Measurements from ENCODE around the gene CLRN3. TPM values are rescaled to one million over a fixed set of nuclear protein-coding genes. Genes with fewer than 3 reads are reported as not detected.
A peak's percentile ranks its signal among the peaks of the same experiment; 100 is the strongest.

The CLRN3 gene
- total RNA-seq, 2 experiments from 2014 or later, result not detected

DNA sequence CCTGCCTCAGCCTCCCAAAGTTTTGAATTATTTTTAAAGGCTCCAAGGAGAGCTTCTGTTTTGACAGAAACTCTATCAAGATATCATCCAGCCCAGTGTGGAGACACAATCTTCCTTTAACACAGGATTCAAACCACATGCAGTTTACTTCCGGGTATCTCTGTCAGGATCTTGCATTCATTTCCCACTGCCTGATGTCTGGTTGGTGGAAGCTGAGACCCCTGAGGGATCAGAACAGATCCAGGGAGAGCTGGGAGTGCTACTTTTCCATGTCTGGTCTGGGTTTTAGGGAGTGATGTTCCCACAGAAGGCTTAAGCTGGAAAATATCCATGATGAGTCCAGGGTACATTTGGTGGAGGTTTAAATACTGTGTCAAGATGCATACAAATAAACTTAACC, 30.9 kb upstream of the CLRN3 start:
- DNase-seq (no peak), ATAC-seq (ENCODE audit: low read depth) (no peak)
- POLR2A ChIA-PET, result no interaction called here
- Mint-ChIP-seq H3K27me3 (no peaks in the 10 kb centered on the region), H3K36me3 (no peaks in the 10 kb centered on the region), H3K4me1 (peaks cover 11% of the 10 kb centered on the region), H3K4me3 (no peak overlapping the region), H3K27ac (no peak overlapping the region), H3K9me3 (no peaks in the 10 kb centered on the region)

DNA sequence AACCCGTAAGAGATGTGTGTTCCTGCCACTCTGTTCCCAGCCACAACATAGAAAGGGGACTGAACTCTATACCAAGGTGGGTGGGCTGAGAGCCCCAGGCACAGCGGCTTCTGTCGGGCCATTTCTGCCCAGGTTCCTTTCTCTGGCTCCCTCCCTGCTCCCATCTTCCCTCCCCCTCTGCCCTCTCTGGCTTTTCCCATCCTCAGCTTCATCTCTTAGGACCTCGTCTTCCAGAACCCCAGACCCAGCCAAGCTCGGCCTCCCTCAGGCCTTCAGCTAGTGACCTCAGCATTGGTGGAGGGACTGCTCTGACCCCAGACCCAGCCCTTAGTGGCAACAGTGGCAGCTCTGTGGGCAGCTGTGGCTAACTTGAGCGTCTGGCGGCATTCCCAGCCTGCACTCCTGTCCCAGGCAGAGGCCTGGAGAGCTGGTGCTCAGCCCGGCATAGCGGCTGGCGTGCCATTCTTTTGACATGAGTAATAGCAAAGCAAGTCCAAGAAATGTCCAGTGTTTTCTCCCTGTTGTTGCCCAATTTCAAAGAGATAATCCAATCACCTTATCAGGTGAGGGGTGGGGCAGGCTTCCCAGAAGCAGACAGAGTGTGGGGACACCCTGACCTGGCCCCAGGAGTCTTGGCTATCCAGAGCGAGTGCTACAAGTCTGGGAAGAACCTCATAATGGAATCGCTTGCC, 30.1 kb upstream of the CLRN3 start:
- H3K9me3 Mint-ChIP-seq, result no peaks in the 10 kb centered on the region
- ATAC-seq (ENCODE audit: low read depth) (no peak), DNase-seq (no peak)
- H3K4me3 Mint-ChIP-seq, result no peak overlapping the region
- no peaks in the 10 kb centered on the region for H3K36me3 Mint-ChIP-seq
- no peak overlapping the region for H3K27ac Mint-ChIP-seq
- POLR2A ChIA-PET, result no interaction called here
- H3K27me3 Mint-ChIP-seq, result no peaks in the 10 kb centered on the region
- peaks cover 11% of the 10 kb centered on the region for H3K4me1 Mint-ChIP-seq

DNA sequence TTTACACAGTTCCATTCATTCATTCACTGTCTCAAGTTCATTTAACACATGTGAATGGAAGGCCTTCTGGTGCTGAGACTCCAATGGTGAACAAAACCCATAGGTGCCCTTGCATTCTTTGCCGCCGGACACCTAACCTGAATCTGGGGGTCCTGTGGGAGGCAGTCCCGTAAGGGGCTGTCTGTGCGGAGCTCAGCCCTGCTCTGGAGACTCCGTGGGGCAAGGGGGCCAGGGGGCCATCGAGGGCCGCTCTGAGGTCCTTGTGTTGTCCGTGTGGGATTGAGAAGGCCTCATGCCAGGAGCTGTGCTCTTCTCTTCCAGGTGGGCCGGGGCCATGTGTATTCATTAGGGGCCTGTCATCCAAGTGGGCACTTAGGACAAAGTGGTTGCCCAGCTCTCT, 29.5 kb upstream of the CLRN3 start:
- Mint-ChIP-seq H3K4me1 (peaks cover 11% of the 10 kb centered on the region), H3K9me3 (no peaks in the 10 kb centered on the region), H3K36me3 (no peaks in the 10 kb centered on the region), H3K27me3 (no peaks in the 10 kb centered on the region), H3K27ac (no peak overlapping the region), H3K4me3 (no peak overlapping the region)
- POLR2A ChIA-PET, result no interaction called here
- ATAC-seq (ENCODE audit: low read depth) (no peak), DNase-seq (no peak)

DNA sequence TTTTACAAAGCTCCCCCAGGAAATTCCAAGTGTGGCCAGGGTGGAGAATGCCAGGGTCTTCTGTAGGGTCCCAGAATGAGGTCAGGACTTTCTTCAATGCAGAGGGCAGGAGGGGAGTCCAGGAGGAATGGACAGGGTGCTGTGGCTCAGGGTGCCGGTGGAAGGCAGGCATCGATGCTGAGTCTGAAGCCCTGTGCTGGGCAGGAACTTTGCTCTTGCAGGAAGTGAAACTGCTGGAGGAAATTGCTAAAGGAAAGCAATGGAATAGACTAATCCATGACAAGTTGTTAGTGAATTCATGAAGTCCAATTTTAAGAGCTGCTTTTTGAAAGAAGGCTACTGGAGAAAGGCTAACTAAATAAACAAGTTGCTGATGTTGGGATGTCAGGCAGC, 29.0 kb upstream of the CLRN3 start:
- H3K27me3 Mint-ChIP-seq, result no peaks in the 10 kb centered on the region
- no peak for ATAC-seq (ENCODE audit: low read depth)
- no peaks in the 10 kb centered on the region for H3K36me3 Mint-ChIP-seq
- no peak overlapping the region for H3K4me3 Mint-ChIP-seq
- no peaks in the 10 kb centered on the region for H3K9me3 Mint-ChIP-seq
- POLR2A ChIA-PET, result no interaction called here
- H3K4me1 Mint-ChIP-seq, result peaks cover 11% of the 10 kb centered on the region
- H3K27ac Mint-ChIP-seq, result no peak overlapping the region
- no peak for DNase-seq

DNA sequence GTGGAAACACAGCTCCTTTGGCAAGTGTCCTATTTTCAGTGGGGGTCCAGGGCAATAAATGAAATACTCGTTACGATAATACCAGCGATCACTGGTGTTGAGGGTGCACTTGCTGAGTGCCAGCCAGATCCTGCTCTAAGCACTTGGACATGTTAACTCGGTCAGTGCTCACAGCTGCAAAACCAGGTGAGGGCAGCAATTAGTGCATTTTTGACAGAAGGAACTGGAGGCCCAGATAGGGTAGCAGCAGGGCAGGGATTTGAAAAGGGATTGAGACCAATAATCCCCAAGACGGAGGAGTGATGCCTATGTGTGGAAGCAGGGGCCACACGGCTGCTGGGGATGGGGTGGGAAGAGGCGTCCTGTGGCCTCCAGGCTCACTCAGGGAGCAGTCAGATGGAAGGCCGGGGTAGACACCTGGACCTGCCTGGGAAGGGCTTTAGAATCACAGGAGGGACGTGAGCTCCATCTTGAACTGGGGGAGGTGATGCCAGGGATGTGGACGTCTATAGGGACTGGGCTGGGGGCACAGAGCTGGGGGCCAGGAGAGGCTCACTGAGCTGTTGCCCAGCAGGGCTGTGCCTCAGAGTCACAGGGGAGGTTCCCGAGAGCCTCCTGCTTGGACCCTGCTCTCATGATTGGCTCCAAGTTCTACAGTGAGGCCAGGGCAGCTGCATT, 28.5 kb upstream of the CLRN3 start:
- DNase-seq (no peak), ATAC-seq (ENCODE audit: low read depth) (no peak)
- no peaks in the 10 kb centered on the region for H3K36me3 Mint-ChIP-seq
- no peak overlapping the region for H3K27ac Mint-ChIP-seq
- no peaks in the 10 kb centered on the region for H3K27me3 Mint-ChIP-seq
- no peak overlapping the region for H3K4me3 Mint-ChIP-seq
- peaks cover 3% of the 10 kb centered on the region for H3K9me3 Mint-ChIP-seq
- peaks cover 11% of the 10 kb centered on the region for H3K4me1 Mint-ChIP-seq
- POLR2A ChIA-PET, result no interaction called here

DNA sequence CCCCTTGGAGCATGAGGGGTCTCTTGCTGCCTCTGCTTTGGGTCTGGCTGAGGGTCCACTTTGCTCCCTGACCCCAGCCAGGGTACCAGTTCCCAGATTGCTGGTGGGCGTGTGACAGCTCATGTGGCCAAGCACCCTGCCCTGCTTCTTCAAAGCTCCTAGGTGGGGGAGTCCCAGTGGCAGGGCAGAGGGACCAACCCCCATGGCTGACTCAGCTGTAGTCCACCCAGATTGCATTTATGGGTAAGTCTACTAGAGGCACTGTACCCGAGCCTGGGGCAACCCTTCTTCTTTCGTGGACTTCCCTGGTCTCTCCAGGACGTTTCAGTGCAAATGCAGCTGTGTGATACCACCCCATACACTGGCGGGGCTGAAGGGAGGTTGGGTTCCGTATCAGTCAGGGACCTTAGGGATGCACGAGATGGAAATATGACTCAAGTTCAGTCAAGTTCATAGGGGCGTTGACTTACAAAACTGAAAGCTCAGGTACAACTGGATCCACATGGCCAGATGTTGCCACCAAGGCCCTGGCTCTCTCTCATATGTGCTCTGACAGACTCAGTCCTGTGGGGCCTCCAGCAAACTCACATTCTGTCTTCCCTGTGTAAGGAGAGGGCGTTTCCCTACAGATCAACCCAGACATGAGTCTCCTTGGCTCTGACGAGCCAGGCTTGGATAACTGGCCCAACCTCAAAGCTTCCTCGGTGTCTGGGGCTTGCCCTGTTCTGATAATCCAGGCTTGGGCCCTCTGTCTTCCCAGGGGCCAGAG, 27.7 kb upstream of the CLRN3 start:
- Mint-ChIP-seq H3K9me3 (peaks cover 3% of the 10 kb centered on the region), H3K4me3 (no peak overlapping the region), H3K27ac (no peak overlapping the region), H3K4me1 (peaks cover 11% of the 10 kb centered on the region), H3K27me3 (no peaks in the 10 kb centered on the region), H3K36me3 (no peaks in the 10 kb centered on the region)
- no peak for DNase-seq
- ATAC-seq (ENCODE audit: low read depth), result no peak
- POLR2A ChIA-PET, result no interaction called here

DNA sequence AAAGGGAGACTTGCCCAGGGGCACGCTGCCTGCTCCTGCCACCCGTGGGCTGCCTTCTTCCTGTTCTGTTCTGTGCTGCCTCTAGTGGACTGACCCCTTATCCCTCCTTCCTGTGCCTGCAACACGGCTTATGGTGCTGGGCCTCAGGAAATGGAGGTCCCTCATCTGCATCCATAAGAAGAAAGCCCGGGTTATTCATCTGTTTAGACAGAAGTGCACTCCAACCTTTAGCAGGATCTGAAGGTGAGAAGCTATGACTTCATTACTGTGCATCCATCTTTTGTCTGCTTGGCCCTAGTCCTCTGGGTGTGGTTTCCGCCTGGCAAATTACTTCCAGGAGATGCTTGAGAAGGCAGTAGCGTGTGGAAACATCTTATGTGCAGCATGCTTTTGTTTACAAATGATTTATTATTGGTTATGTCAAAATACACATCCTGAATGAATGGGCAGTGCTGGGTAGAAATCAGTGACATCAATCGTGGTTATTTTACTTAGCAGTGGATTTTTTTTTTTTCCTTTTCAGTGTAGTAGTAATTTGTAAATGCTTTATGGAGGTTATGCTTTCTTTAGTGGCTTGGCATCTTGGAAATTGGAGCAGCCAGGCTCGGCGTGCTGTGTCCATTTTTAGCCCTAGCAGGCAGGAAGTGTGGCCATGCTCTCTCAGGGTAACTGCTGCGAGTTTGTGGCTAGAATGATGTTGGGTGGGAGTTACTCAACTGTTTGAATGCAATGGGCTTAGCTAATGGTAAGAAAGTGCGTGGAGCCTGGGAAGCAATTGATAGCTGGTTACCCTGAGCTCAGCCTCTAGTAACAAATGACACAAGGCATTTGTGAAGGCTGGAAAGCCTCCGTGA, 26.9 kb upstream of the CLRN3 start:
- DNase-seq (no peak), ATAC-seq (ENCODE audit: low read depth) (peak; percentile 45)
- Mint-ChIP-seq H3K36me3 (no peaks in the 10 kb centered on the region), H3K4me1 (peaks cover 8% of the 10 kb centered on the region), H3K27ac (no peak overlapping the region), H3K4me3 (no peak overlapping the region), H3K27me3 (no peaks in the 10 kb centered on the region), H3K9me3 (peaks cover 3% of the 10 kb centered on the region)
- POLR2A ChIA-PET, result no interaction called here

DNA sequence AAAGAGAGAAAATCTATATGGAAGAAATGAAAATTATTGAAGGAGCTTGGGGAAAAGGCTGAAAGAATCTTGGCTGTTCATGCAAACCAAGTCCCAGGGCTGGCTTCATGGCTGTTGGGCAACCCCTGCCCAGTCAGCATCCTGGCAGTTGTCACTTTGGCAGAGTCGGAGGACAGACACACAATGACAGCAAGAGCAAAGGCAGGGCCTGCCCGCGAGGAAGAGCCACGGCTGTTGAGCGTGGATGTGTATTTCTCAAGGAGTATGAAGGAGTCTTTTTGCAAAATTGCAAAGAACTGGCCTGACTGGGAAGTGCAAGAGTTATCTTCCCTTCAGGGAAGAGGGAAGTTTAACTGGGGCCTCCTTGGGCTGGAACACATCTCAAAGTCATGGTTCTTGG, 25.8 kb upstream of the CLRN3 start:
- H3K4me3 Mint-ChIP-seq, result no peak overlapping the region
- H3K4me1 Mint-ChIP-seq, result peaks cover 8% of the 10 kb centered on the region
- no peak for ATAC-seq (ENCODE audit: low read depth)
- no peak overlapping the region for H3K27ac Mint-ChIP-seq
- no peaks in the 10 kb centered on the region for H3K27me3 Mint-ChIP-seq
- H3K9me3 Mint-ChIP-seq, result peaks cover 3% of the 10 kb centered on the region
- POLR2A ChIA-PET, result no interaction called here
- no peak for DNase-seq
- no peaks in the 10 kb centered on the region for H3K36me3 Mint-ChIP-seq

DNA sequence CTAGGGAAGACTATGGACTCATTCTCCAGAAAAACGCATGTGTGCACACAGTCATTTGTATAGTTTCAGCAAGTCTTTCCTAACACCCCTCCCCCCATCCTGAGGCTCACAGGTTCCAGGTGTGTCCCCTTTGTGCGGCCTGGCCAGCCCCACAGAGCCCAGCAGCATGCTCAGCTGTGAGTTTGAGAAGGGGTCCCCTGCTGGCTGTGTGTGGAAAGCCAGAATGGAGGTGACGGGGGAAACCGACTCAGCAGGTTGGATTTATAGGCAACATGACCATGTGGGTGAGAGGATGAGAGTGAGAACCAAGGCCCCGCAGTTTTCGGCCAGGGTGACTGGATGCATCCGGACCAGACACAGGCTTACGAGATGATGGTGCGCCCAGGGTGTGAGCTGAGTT, 24.1 kb upstream of the CLRN3 start:
- peaks cover 3% of the 10 kb centered on the region for H3K9me3 Mint-ChIP-seq
- no peak for ATAC-seq (ENCODE audit: low read depth)
- peaks cover 8% of the 10 kb centered on the region for H3K4me1 Mint-ChIP-seq
- H3K36me3 Mint-ChIP-seq, result no peaks in the 10 kb centered on the region
- no peak overlapping the region for H3K27ac Mint-ChIP-seq
- DNase-seq, result no peak
- POLR2A ChIA-PET, result no interaction called here
- no peak overlapping the region for H3K4me3 Mint-ChIP-seq
- H3K27me3 Mint-ChIP-seq, result no peaks in the 10 kb centered on the region

DNA sequence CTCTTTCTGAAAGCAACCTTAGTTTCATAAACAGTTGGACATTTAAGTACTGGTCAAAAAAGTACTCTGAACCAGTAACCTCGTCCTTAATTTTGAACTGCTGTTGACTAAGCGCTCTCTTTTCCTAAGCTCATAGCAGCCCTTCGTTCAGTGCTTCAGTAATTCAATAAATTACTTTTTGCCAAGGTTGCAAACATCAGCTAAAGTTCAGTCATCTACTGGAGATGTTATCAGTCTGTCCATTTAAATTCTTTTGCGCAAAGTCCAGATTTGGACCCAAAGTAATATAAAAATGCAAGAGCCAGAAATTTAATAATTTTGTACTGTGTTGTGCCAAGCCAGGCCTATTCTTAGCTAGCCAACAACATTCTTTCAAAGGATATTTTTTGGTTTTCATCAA, 22.6 kb upstream of the CLRN3 start:
- no peak for ATAC-seq (ENCODE audit: low read depth)
- Mint-ChIP-seq H3K4me3 (no peak overlapping the region), H3K4me1 (peaks cover 8% of the 10 kb centered on the region), H3K27ac (no peak overlapping the region), H3K36me3 (no peaks in the 10 kb centered on the region), H3K27me3 (no peaks in the 10 kb centered on the region), H3K9me3 (peaks cover 3% of the 10 kb centered on the region)
- DNase-seq, result no peak
- POLR2A ChIA-PET, result no interaction called here

DNA sequence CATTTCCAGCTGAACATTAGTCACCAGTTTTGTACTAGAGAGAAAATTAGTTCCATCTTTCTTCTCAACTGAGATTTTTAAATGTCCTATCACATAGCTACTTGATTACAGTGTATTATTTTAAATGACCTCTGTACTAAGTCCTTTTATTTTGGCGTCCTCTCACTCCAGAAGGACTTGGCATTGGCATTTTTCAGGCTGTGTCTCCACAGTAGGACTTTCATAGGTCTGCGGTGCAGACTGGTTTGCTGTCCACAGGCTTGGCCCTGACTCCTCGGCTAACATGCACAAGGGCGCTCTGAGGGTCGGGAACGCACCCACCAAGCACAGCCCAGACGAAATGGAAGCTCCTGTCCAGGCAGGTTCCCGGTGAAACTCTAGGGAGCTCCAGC, 20.6 kb upstream of the CLRN3 start:
- ATAC-seq (ENCODE audit: low read depth) (no peak), DNase-seq (no peak)
- POLR2A ChIA-PET, result no interaction called here
- Mint-ChIP-seq H3K4me3 (no peak overlapping the region), H3K36me3 (no peaks in the 10 kb centered on the region), H3K4me1 (no peaks in the 10 kb centered on the region), H3K27ac (no peak overlapping the region), H3K27me3 (peaks cover 7% of the 10 kb centered on the region), H3K9me3 (peaks cover 3% of the 10 kb centered on the region)

DNA sequence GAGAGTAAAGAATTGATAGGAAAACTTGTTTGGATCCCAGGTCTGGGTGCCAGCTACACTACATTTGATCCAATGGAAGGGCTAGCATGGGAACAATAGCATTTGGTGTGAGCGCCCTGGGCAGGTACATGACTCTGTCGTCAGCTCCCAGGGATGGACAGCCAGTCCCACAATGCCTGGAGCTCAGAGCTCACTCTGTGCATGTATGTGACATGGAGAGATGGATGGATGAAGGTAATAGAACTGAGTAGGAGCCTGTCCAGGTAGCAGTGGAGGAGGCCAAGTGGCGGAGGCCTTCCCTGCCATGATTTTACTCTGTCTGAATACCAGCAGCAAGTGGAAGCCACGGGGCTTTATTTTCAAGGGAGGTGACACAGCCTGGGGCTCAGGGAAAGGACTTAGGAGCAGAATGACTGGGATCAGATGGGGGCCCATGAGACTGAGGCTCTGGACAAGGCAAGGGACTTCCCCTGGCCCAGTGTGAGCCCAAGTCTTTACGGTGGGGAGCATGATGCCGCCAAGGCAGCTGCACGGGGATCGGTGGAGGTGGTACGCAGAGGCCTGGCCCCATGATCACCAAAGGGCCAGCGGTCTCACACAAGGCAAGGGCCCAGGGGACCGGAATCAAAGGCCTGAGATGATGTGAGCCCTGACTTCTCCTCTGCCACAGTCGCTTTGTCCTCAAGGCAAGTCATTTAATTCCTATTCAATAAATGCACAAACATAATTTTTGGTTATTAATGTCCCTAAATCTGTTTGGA, 20.0 kb upstream of the CLRN3 start:
- H3K36me3 Mint-ChIP-seq, result no peaks in the 10 kb centered on the region
- POLR2A ChIA-PET, result no interaction called here
- H3K9me3 Mint-ChIP-seq, result peaks cover 3% of the 10 kb centered on the region
- H3K27me3 Mint-ChIP-seq, result peaks cover 13% of the 10 kb centered on the region
- no peak for ATAC-seq (ENCODE audit: low read depth)
- no peak overlapping the region for H3K27ac Mint-ChIP-seq
- DNase-seq, result no peak
- H3K4me1 Mint-ChIP-seq, result no peaks in the 10 kb centered on the region
- H3K4me3 Mint-ChIP-seq, result no peak overlapping the region

DNA sequence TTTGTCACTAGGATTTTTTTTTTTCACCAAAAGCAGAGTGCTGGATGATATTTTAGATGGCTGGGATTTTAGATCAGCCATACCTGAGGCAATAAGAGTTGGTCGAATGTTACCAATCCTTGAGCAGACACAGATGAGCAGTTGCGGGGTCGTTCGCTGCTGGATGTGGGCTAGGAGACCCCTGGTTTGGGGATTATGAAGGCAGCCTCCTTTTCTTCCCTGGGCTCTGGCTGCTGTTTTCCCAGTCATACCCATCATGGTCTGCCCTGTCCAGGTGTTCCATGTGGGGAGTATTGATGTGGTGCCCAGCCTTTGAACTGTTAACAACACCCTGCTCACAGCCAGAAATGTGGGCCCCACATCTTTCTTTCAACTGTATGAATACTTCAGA, 19.1 kb upstream of the CLRN3 start:
- Mint-ChIP-seq H3K9me3 (peaks cover 3% of the 10 kb centered on the region), H3K36me3 (no peaks in the 10 kb centered on the region), H3K27me3 (peaks cover 13% of the 10 kb centered on the region), H3K4me3 (no peak overlapping the region), H3K4me1 (no peaks in the 10 kb centered on the region), H3K27ac (no peak overlapping the region)
- no peak for DNase-seq
- no peak for ATAC-seq (ENCODE audit: low read depth)
- POLR2A ChIA-PET, result no interaction called here
